ENCODE data around the gene INS.
"Not testable (repeated sequence)": the region's sequence is repeated elsewhere in the genome, so short reads cannot be mapped to it uniquely, and the experiment has no call there.

The INS gene

GRCh38 chr11:2198621-2199365 is 37.8 kb upstream of the INS start:
- DNase-seq = no peak

- no peak for DNase-seq
Observed at GRCh38 chr11:2197771-2198520, 36.9 kb upstream of the INS start.

- DNase-seq = peak; percentile 84
Observed at GRCh38 chr11:2196970-2197770, 36.2 kb upstream of the INS start.

GRCh38 chr11:2195756-2196088 is 34.7 kb upstream of the INS start:
- DNase-seq = no peak

GRCh38 chr11:2194877-2195755 is 34.1 kb upstream of the INS start:
- DNase-seq = no peak

- DNase-seq = not testable (repeated sequence)
Observed at GRCh38 chr11:2193888-2194595, 33.0 kb upstream of the INS start.

GRCh38 chr11:2193099-2193887 is 32.3 kb upstream of the INS start:
- no peak for DNase-seq

GRCh38 chr11:2192435-2192834 is 31.4 kb upstream of the INS start:
- no peak for DNase-seq

GRCh38 chr11:2191883-2192282 is 30.9 kb upstream of the INS start:
- DNase-seq = no peak

GRCh38 chr11:2190657-2191471 is 29.9 kb upstream of the INS start:
- no peak for DNase-seq

- DNase-seq = no peak
Observed at GRCh38 chr11:2189938-2190656, 29.1 kb upstream of the INS start.

- no peak for DNase-seq
Observed at GRCh38 chr11:2188745-2189144, 27.7 kb upstream of the INS start.

GRCh38 chr11:2187280-2187707 is 26.3 kb upstream of the INS start:
- DNase-seq = no peak

- DNase-seq = peak; percentile 79
Observed at GRCh38 chr11:2186669-2187279, 25.8 kb upstream of the INS start.

GRCh38 chr11:2185324-2186085 is 24.5 kb upstream of the INS start:
- no peak for DNase-seq

- DNase-seq = no peak
Observed at GRCh38 chr11:2182692-2183474, 21.9 kb upstream of the INS start.

GRCh38 chr11:2182075-2182474 is 21.1 kb upstream of the INS start:
- no peak for DNase-seq
